VCaP (cell line): ENCODE data around the gene ZMIZ1.

ENCODE experiments used
- H3K27ac ChIP-seq: fragments of 450-650 bp; 2 replicates; pipeline ENCODE4 v1.5.1; 2017
- CTCF ChIP-seq: fragments of 450-650 bp; conservative IDR thresholded peaks from 2 replicates; pipeline ENCODE4 v1.5.1; 2017; ENCODE audit warnings: mild to moderate bottlenecking, moderate library complexity

ZMIZ1 gene

GRCh38 chr10:79298403-79299244 is 229.9 kb downstream of the ZMIZ1 start:
- H3K27ac ChIP-seq: no peak overlapping the region
- no peak for TF ChIP-seq CTCF

GRCh38 chr10:79299397-79300241 is 230.9 kb downstream of the ZMIZ1 start:
- no peak for TF ChIP-seq CTCF
- H3K27ac ChIP-seq: no peak overlapping the region

DNA sequence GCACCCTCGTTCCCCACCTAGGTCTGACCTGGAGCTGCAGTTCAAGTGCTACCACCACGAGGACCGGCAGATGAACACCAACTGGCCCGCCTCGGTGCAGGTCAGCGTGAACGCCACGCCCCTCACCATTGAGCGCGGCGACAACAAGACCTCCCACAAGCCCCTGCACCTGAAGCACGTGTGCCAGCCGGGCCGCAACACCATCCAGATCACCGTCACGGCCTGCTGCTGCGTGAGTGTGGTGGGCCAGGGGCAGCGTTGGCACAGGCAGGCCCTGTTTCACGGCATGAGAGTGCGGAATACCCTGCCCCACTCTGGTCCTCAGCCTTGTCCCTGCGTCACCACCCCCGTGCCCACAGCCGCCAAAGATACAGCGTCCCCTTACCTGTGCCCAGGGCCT is 231.9 kb downstream of the ZMIZ1 start:
- no peak overlapping the region for H3K27ac ChIP-seq
- TF ChIP-seq CTCF: no peak

GRCh38 chr10:79301754-79302530 is 233.2 kb downstream of the ZMIZ1 start:
- no peak for TF ChIP-seq CTCF
- no peak overlapping the region for H3K27ac ChIP-seq

GRCh38 chr10:79303631-79304478 is 235.1 kb downstream of the ZMIZ1 start:
- TF ChIP-seq CTCF: no peak
- no peak overlapping the region for H3K27ac ChIP-seq

DNA sequence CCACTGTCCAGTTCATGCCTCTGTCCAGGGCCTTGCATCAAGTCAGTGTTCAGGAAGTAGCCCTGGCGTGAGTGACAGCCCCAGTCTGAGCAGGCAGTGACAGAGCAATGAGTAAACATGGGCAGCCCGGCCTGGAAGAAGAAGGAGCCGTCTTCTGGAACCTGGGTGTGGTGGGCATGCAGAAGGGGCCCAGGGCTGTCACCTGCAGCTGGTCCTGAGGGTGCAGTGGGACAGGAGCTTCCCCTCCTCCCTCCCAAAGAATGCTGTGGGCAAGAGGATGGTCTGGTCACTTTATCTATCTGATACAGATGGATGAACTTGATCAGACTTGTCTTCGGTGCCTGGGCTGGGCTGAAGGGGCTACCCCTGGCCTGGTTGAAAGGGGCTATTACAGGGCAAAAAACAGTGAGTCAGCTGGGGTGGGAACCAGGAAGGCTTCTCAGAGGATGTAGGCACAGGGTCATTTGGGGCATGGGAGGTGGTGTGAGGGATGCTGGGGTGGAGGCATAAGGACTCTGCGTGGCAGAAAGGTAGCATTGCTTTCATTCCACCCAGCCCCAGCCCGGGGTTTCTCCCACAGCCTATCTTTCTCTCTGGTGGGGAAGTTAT is 235.8 kb downstream of the ZMIZ1 start:
- no peak for TF ChIP-seq CTCF
- no peak overlapping the region for H3K27ac ChIP-seq
